ENCODE measurements around the gene OR13J1.

OR13J1 gene

DNA sequence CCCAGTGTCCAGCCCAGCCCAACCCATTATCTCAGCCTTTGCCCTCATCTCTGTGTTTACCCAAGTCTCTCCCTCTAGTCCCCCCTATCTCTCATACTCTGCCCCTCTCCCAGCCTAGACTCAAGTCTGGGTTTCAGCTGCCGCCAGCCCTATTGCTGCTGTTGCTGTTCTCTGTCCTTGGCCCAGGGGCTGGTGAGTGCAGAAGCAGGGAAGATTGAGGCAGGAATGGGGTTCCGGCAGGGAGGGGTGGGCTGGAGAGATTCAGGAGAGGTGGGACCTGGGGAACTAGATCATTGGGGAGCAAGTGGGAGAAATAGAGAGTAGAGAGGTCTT lies 40.5 kb downstream of the OR13J1 start:
- DNase-seq, result no peak

DNA sequence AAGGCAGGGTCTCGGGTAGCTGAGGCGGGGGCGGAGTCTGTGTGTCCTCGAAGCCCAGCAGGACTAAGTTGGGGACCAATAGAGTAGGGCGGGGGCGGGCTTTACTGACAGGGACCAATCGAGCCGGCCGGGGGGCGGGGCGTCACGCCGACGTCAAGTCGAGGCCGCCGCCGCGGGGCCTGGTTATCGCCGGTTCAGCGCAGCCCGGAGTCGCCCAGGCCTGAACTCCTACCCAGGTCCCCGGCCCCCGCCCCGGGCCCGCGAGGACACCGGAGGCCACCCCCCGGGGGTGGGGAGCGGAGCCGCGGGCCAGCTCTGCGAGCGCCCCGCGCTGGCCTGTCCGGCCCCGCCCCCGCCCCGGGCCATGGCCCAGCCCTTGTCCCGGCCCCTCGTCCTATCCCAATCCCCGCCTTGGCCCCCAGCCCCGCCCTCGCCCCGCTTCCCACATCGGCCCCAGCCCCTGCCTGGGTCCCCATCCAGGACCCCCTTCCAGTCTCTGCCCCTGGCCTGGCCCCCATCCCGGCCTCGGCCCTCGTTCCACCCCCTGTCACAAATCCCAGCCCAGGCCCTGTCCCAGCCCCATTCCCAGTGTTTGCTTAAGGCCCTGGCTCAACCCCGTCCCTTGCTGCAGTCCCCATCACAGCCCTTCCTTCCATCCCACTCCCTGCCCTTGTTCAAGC lies 41.0 kb downstream of the OR13J1 start, which contains the start of gene TMEM8B:
TMEM8B (plus strand) TSS at position 145 of the 680 bp plus-strand sequence; CDS start at position 365, 220 bp downstream.
- peak; percentile 85 for DNase-seq

DNA sequence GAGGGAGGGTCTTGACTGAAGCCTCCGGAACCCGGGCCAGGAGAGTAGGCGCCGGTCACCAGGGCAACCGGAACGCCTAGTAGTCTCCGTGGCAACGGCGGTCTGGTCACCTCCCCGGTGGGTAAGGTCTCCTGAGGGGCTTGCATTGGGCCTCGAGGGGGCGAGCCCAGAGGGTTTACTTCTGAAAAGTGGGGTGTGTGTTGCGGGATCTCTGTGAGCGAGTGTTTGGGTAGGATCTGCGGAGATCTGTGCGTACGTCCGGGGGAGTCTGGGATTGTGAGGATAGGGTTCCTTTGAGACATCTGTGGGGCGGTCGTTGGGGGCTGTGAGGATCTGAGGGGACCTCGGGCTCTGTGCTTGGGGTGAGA lies 41.5 kb downstream of the OR13J1 start, which contains the start of gene FAM221B:
FAM221B (minus strand) TSS at position 17 of the 368 bp plus-strand sequence. CDS start 2,571 bp downstream, outside the sequence.
- no peak for DNase-seq

DNA sequence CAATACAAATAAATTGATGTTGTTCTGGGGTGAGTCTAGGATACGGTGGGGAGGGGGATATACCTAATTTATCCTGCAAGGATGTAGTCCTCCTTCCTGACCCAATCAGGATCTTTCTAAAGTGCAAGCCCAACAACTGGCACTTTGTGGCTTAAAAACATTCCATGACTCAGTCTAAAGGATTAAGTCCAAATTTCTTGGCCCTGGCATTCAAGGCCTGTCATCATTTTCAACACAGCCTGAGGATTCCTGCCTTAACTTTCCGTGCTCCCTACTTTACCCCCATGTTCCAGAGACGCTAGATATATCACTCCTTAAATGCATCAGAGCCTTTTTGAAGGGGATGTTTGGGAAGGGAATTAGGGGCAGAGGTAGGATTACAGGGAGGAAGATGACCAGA lies 42.7 kb downstream of the OR13J1 start:
- no peak for DNase-seq

DNA sequence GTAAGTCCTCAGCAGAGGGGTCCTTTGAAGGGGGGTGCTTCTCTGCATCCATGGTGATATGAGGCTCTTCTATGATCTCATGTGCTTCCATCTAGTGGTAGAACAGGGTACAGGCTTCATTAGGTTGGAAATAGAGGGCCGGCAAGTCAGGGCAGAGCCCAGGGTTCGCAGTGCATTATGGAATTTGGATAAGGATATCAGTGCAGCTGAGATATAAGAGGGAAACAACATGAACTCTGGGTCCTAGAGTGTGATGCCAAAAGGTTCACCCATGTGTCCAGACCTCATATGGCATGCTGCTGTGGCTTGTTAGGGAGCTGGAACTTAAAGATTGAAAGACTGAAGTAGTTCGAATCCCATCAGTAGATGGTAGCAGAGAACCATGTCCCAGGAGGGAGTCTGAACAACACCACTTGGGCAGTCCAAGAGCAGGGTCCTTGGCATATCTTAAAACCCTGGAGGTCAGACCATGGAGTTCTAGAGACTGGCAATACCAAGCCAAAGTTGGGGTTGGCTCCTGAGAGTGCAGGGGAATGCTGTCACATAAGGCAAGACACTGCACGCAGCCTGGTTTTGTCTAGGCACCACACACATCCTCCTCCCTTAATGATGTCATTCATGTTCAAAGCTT lies 44.0 kb downstream of the OR13J1 start:
- DNase-seq, result no peak

DNA sequence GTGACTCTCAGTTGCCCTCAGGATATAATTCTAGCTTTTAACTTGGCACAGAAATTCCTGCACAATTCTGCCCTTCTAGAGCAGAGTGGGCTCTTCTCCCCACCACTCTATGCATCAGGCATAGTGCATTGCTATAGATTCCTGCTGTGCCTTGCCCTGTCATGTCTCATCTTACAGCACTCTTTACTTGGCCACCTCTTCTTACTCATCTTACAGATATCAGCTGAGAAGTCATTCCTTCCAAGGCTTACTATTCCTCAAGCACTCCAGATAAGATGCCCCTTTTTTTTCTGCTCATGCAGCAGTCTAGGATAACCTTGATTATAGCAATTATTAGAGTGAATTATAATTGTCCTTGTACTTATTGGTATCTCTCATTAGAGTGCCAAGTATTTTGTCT lies 47.3 kb downstream of the OR13J1 start:
- no peak for DNase-seq

DNA sequence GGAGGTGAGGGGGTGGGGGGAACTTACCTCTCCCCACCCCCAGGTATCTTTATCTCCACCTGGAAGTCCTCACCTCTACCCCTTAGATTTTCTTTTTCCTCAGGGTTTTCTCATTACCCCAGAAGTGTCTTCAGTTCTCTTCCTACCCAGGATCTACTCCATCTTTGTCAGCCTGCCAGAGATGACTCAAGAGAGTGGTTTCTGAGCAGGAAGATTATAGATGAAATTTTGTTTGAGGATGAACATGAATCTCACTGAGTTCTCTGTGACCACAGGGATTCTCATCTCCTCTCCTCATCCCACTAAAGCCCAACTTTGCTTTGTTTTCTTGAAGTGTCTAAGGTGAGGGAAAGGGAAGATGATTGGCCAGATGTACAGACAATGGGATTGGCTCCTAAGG lies 50.1 kb downstream of the OR13J1 start:
- DNase-seq, result no peak

Measured in activated gamma-delta T cell (primary cell).